GM19023 (cell line): ENCODE measurements around the gene ANKS1B.
"Not testable (repeated sequence)": the region's sequence is repeated elsewhere in the genome, so short reads cannot be mapped to it uniquely, and the experiment has no call there.

Experiments used
- ATAC-seq: cut with Tn5 transposase; IDR thresholded peaks from one replicate; pipeline ENCODE4 v1.9.1; 2021; ENCODE audit warnings: mild to moderate bottlenecking, moderate library complexity; ENCODE audit not compliant: unreplicated experiment

The ANKS1B gene

GRCh38 chr12:98803468-98804209 lies 1181.1 kb downstream of the ANKS1B start:
- no peak for ATAC-seq

GRCh38 chr12:98799822-98800221 lies 1184.9 kb downstream of the ANKS1B start:
- ATAC-seq: no peak

- ATAC-seq: no peak
Observed at GRCh38 chr12:98799146-98799810, 1185.5 kb downstream of the ANKS1B start.

- ATAC-seq: no peak
Observed at GRCh38 chr12:98797200-98797599, 1187.5 kb downstream of the ANKS1B start.

GRCh38 chr12:98796745-98797144 lies 1188.0 kb downstream of the ANKS1B start:
- no peak for ATAC-seq

GRCh38 chr12:98793121-98793520 lies 1191.6 kb downstream of the ANKS1B start:
- ATAC-seq: no peak

GRCh38 chr12:98791406-98791805 lies 1193.3 kb downstream of the ANKS1B start:
- ATAC-seq: no peak

- no peak for ATAC-seq
Observed at GRCh38 chr12:98788396-98788795, 1196.3 kb downstream of the ANKS1B start.

GRCh38 chr12:98786653-98787052 lies 1198.1 kb downstream of the ANKS1B start:
- ATAC-seq: no peak

- no peak for ATAC-seq
Observed at GRCh38 chr12:98783420-98783819, 1201.3 kb downstream of the ANKS1B start.

GRCh38 chr12:98780261-98780660 lies 1204.5 kb downstream of the ANKS1B start:
- no peak for ATAC-seq

- no peak for ATAC-seq
Observed at GRCh38 chr12:98772818-98773217, 1211.9 kb downstream of the ANKS1B start.

GRCh38 chr12:98771811-98772752 lies 1212.7 kb downstream of the ANKS1B start:
- ATAC-seq: no peak

- no peak for ATAC-seq
Observed at GRCh38 chr12:98770230-98770629, 1214.5 kb downstream of the ANKS1B start.

GRCh38 chr12:98769068-98769467 lies 1215.7 kb downstream of the ANKS1B start:
- ATAC-seq: no peak

GRCh38 chr12:98767248-98767647 lies 1217.5 kb downstream of the ANKS1B start:
- ATAC-seq: no peak

GRCh38 chr12:98763656-98764055 lies 1221.1 kb downstream of the ANKS1B start:
- ATAC-seq: no peak

- ATAC-seq: no peak
Observed at GRCh38 chr12:98758331-98758730, 1226.4 kb downstream of the ANKS1B start.

GRCh38 chr12:98757455-98757854 lies 1227.3 kb downstream of the ANKS1B start:
- ATAC-seq: no peak

- not testable (repeated sequence) for ATAC-seq
Observed at GRCh38 chr12:98755855-98756254, 1228.9 kb downstream of the ANKS1B start.

- ATAC-seq: peak; percentile 99
Observed at GRCh38 chr12:98754095-98754494, 1230.6 kb downstream of the ANKS1B start.
